ENCODE results near the gene GNMT.

GRCh38 chr6:42981836-42982235 is 21.3 kb downstream of the GNMT start:
- TF ChIP-seq, protein P1, sequence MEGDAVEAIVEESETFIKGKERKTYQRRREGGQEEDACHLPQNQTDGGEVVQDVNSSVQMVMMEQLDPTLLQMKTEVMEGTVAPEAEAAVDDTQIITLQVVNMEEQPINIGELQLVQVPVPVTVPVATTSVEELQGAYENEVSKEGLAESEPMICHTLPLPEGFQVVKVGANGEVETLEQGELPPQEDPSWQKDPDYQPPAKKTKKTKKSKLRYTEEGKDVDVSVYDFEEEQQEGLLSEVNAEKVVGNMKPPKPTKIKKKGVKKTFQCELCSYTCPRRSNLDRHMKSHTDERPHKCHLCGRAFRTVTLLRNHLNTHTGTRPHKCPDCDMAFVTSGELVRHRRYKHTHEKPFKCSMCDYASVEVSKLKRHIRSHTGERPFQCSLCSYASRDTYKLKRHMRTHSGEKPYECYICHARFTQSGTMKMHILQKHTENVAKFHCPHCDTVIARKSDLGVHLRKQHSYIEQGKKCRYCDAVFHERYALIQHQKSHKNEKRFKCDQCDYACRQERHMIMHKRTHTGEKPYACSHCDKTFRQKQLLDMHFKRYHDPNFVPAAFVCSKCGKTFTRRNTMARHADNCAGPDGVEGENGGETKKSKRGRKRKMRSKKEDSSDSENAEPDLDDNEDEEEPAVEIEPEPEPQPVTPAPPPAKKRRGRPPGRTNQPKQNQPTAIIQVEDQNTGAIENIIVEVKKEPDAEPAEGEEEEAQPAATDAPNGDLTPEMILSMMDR (IDR thresholded peaks at IDR 0.05; ENCODE audit: low read depth, low read length): no peak
- no peak for TF ChIP-seq EZH2phosphoT487 (IDR thresholded peaks at IDR 0.05; ENCODE audit: low read depth)
